Stimulated activated CD4-positive, alpha-beta T cell treated with anti-CD3 and anti-CD28 coated beads, Interleukin-1b, Interleukin-23, amount 100 ng/mL, for 24 hours (primary cell): ENCODE results near the gene NSUN2.

Experiments used
- DNase-seq, 4 experiments: peaks; one replicate each; pipeline ENCODE4 v3.0.0-alpha.2; 2020; ENCODE audit warnings: low read depth in 4 of 4, low spot score in 1 of 4

NSUN2 gene

DNA sequence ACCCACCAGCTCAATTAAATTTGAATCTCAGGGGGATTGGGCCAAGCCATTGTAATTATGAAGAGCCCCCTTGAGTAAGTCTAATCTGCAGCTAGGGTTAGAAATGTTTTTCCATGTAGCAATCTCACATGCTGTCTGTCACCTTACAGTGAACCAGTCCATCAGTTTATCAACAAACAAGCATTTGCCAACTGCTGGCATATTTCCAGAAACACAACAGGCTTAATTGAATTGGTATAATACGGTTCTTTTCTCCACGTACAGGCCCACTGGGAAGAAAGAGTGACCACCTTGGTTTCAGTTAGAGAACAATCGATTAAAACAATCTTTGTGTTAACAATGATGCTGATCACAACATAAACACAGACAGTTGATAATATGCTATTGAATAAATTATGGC, 67.4 kb downstream of the NSUN2 start:
- DNase-seq, result no peak

GRCh38 chr5:6557807-6558575, 74.9 kb downstream of the NSUN2 start:
- no peak for DNase-seq

GRCh38 chr5:6556802-6557102, 76.1 kb downstream of the NSUN2 start:
- DNase-seq, result no peak

DNA sequence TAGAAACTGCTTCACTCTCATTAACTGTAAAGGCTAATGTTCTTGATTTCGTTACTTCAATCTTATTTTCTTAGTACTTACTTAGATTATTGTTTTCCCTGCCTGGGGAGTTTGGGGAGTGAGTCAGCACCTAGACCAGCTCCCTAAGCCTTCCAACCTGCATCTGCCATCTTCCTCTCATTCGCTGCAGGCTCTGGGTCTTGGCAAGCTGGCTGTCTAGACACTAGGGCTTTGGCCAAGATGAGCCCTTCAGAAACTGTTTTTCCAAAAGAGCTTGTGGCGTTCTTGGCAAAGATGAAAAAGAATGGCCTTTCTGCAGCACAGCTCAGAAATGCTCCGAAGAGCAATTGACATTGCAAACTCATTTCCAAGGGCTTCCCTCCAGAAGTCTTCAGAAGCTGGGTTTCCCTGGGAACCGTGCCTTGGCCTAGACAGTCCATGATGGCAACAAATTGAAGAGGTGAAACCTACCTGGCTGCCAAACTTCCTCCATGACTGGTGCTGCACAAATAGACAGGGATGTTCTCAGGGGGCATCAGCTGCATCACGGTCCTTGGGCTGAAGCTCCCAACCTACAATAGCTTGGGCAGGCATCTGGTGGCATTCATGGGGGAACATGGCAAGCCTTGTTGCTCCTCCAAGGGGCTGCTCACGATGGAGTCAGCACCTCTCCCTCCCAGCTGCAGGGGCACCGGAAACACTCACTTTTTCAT, 76.6 kb downstream of the NSUN2 start:
- DNase-seq, result no peak

- DNase-seq, result no peak
Measured at GRCh38 chr5:6554812-6555211, 78.0 kb downstream of the NSUN2 start.

DNA sequence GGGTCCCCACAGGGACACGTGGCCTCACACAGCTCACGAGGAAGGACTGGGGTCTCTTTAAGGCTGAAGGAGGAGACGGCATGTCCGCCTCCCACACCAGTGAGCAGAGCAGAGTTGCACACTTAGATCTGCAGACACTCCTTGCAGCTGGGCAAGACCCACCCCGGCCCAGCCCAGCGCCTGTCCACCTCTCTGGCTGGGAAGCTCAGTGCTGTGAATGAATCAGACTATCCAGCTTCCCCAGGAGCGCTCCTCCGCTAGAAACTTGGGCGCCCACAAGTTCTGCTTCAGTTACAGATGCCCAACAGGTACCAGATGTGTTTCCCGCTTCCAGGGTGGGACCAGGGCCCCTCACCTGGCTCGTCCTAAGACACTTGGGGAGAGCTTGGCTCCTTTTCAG, 78.9 kb downstream of the NSUN2 start:
- no peak for DNase-seq

DNA sequence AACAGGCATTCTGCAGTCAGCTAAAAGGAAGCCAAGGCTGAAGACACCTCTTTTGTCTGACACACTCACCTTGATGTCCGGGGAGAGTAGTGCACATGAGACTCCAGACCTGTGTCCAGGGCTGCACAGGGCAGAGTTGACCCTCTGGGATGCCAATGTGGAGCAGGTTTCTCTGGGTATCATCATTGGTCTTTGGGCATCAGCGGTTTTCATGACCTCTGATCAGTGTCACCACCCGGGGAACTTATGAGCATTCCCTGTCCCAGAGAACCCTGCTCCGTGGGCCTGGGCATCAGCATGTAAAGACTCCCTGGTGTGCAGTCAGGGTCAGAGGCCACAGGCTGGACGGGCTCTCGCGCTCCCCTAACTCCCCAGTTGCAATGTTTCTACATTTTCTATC, 80.2 kb downstream of the NSUN2 start:
- DNase-seq, result no peak

GRCh38 chr5:6551955-6552313, 80.9 kb downstream of the NSUN2 start:
- DNase-seq, result no peak

DNA sequence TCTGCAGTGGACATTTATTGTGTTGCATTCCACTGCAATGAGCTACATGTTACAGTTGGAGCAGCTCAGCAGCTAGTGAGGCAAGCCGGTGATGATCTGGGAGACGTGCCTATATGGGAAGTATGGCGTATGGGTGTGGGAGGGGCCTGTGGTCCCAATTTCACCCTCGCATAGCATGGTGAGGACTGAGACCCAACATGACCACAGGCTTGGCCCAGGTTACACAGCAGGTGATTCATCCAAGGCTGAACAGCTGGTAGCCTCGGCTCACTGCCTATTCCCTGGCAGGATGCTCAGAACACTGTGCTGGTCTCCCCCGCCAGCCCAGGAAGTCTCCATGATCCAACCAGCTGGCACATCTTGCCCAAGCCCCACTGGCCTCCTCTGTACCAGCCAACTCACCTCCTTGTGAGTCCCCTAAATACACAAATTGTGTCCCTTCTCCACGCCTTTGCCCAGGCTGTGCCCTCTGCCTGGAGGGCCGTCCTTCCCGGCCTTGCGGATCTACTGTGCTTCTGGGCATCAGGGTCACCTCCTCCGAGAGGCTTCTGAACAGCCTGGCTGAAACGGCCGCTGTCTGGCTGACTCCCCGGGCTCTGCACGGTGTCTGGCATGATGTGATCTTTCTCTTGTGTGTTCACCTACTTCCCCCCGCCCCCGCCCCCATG, 81.4 kb downstream of the NSUN2 start:
- no peak for DNase-seq

- DNase-seq, result no peak
Measured at GRCh38 chr5:6550628-6551027, 82.2 kb downstream of the NSUN2 start.
